ENCODE results near the gene CTCF. TPM values are rescaled to one million over a fixed set of nuclear protein-coding genes. Genes with fewer than 3 reads are reported as not detected.
"Not testable (repeated sequence)": the region's sequence is repeated elsewhere in the genome, so short reads cannot be mapped to it uniquely, and the experiment has no call there.

Gene CTCF
- 43.2 TPM for total RNA-seq

- peaks cover 45% of the 10 kb centered on the region for H3K4me1 ChIP-seq (ENCODE audit: insufficient read depth, low read length)
- no peaks in the 10 kb centered on the region for H3K27me3 ChIP-seq (ENCODE audit: insufficient read depth, low read length)
- no peaks in the 10 kb centered on the region for H3K9me3 ChIP-seq (ENCODE audit: low read depth, low read length)
- peak within 1 kb of the TSS; percentile 69 for H3K4me3 ChIP-seq (ENCODE audit: low read length)
Observed at GRCh38 chr16:67562526-67562917, at the start of gene CTCF. CTCF (plus strand) TSS chr16:67562526; CDS start chr16:67610833, 48,307 bp downstream.

- H3K27me3 ChIP-seq (ENCODE audit: insufficient read depth, low read length), result not testable (repeated sequence)
- peaks cover 53% of the 10 kb centered on the region for H3K4me1 ChIP-seq (ENCODE audit: insufficient read depth, low read length)
Observed at GRCh38 chr16:67513892-67514291, 48.4 kb upstream of the CTCF start.

GRCh38 chr16:67514382-67514828 lies 47.9 kb upstream of the CTCF start:
- Histone ChIP-seq H3K27me3 (ENCODE audit: insufficient read depth, low read length) (no peaks in the 10 kb centered on the region), H3K4me1 (ENCODE audit: insufficient read depth, low read length) (peaks cover 56% of the 10 kb centered on the region), H3K4me3 (ENCODE audit: low read length) (no peak overlapping the region), H3K9me3 (ENCODE audit: low read depth, low read length) (no peaks in the 10 kb centered on the region)

More at GRCh38 chr16:67513892-67514291, 48.4 kb upstream of the CTCF start:
- H3K4me3 ChIP-seq (ENCODE audit: low read length); H3K9me3 ChIP-seq (ENCODE audit: low read depth, low read length): not testable (repeated sequence)

GRCh38 chr16:67516296-67517154 lies 45.8 kb upstream of the CTCF start:
- H3K4me3 ChIP-seq (ENCODE audit: low read length), result no peak overlapping the region
- H3K9me3 ChIP-seq (ENCODE audit: low read depth, low read length), result no peaks in the 10 kb centered on the region
- no peaks in the 10 kb centered on the region for H3K27me3 ChIP-seq (ENCODE audit: insufficient read depth, low read length)
- H3K4me1 ChIP-seq (ENCODE audit: insufficient read depth, low read length), result peaks cover 67% of the 10 kb centered on the region

GRCh38 chr16:67517155-67517445 lies 45.2 kb upstream of the CTCF start:
- no peaks in the 10 kb centered on the region for H3K9me3 ChIP-seq (ENCODE audit: low read depth, low read length)
- no peak overlapping the region for H3K4me3 ChIP-seq (ENCODE audit: low read length)
- no peaks in the 10 kb centered on the region for H3K27me3 ChIP-seq (ENCODE audit: insufficient read depth, low read length)
- peaks cover 71% of the 10 kb centered on the region for H3K4me1 ChIP-seq (ENCODE audit: insufficient read depth, low read length)

GRCh38 chr16:67517661-67518423 lies 44.5 kb upstream of the CTCF start:
- no peaks in the 10 kb centered on the region for H3K9me3 ChIP-seq (ENCODE audit: low read depth, low read length)
- no peaks in the 10 kb centered on the region for H3K27me3 ChIP-seq (ENCODE audit: insufficient read depth, low read length)
- peaks cover 71% of the 10 kb centered on the region for H3K4me1 ChIP-seq (ENCODE audit: insufficient read depth, low read length)
- no peak overlapping the region for H3K4me3 ChIP-seq (ENCODE audit: low read length)

- no peaks in the 10 kb centered on the region for H3K27me3 ChIP-seq (ENCODE audit: insufficient read depth, low read length)
- H3K4me1 ChIP-seq (ENCODE audit: insufficient read depth, low read length), result peaks cover 65% of the 10 kb centered on the region
- H3K4me3 ChIP-seq (ENCODE audit: low read length), result no peak overlapping the region
- no peaks in the 10 kb centered on the region for H3K9me3 ChIP-seq (ENCODE audit: low read depth, low read length)
Observed at GRCh38 chr16:67518676-67519075, 43.6 kb upstream of the CTCF start.

GRCh38 chr16:67519242-67519641 lies 43.1 kb upstream of the CTCF start:
- H3K9me3 ChIP-seq (ENCODE audit: low read depth, low read length), result no peaks in the 10 kb centered on the region
- H3K4me3 ChIP-seq (ENCODE audit: low read length), result no peak overlapping the region
- H3K4me1 ChIP-seq (ENCODE audit: insufficient read depth, low read length), result peaks cover 60% of the 10 kb centered on the region
- no peaks in the 10 kb centered on the region for H3K27me3 ChIP-seq (ENCODE audit: insufficient read depth, low read length)

GRCh38 chr16:67521095-67521804 lies 41.1 kb upstream of the CTCF start:
- H3K4me3 ChIP-seq (ENCODE audit: low read length), result peak overlapping the region; percentile 38
- H3K27me3 ChIP-seq (ENCODE audit: insufficient read depth, low read length), result no peaks in the 10 kb centered on the region
- no peaks in the 10 kb centered on the region for H3K9me3 ChIP-seq (ENCODE audit: low read depth, low read length)
- peaks cover 47% of the 10 kb centered on the region for H3K4me1 ChIP-seq (ENCODE audit: insufficient read depth, low read length)

- Histone ChIP-seq H3K9me3 (ENCODE audit: low read depth, low read length) (no peaks in the 10 kb centered on the region), H3K27me3 (ENCODE audit: insufficient read depth, low read length) (no peaks in the 10 kb centered on the region), H3K4me1 (ENCODE audit: insufficient read depth, low read length) (peaks cover 33% of the 10 kb centered on the region), H3K4me3 (ENCODE audit: low read length) (no peak overlapping the region)
Observed at GRCh38 chr16:67525176-67525860, 37.0 kb upstream of the CTCF start.

- Histone ChIP-seq H3K9me3 (ENCODE audit: low read depth, low read length) (no peaks in the 10 kb centered on the region), H3K4me3 (ENCODE audit: low read length) (no peak overlapping the region), H3K27me3 (ENCODE audit: insufficient read depth, low read length) (no peaks in the 10 kb centered on the region), H3K4me1 (ENCODE audit: insufficient read depth, low read length) (peaks cover 37% of the 10 kb centered on the region)
Observed at GRCh38 chr16:67526149-67526791, 36.1 kb upstream of the CTCF start.

- Histone ChIP-seq H3K4me1 (ENCODE audit: insufficient read depth, low read length) (peaks cover 50% of the 10 kb centered on the region), H3K4me3 (ENCODE audit: low read length) (peak within 1 kb of the TSS; percentile 61)
Observed at GRCh38 chr16:67528222-67528869, 34.0 kb upstream of the CTCF start, which contains the start of gene RIPOR1. RIPOR1 (plus strand) TSS chr16:67528829; CDS start chr16:67538447, 9,618 bp downstream.

GRCh38 chr16:67528870-67529581 lies 33.3 kb upstream of the CTCF start:
- Histone ChIP-seq H3K4me1 (ENCODE audit: insufficient read depth, low read length) (peaks cover 57% of the 10 kb centered on the region), H3K9me3 (ENCODE audit: low read depth, low read length) (no peaks in the 10 kb centered on the region), H3K27me3 (ENCODE audit: insufficient read depth, low read length) (no peaks in the 10 kb centered on the region), H3K4me3 (ENCODE audit: low read length) (peak overlapping the region; percentile 61)

More at GRCh38 chr16:67528222-67528869, 34.0 kb upstream of the CTCF start, which contains the start of gene RIPOR1:
- H3K9me3 ChIP-seq (ENCODE audit: low read depth, low read length), result no peaks in the 10 kb centered on the region
- no peaks in the 10 kb centered on the region for H3K27me3 ChIP-seq (ENCODE audit: insufficient read depth, low read length)

Measured in mononuclear cell (primary cell).